ENCODE results near the gene GTF2F1. TPM values are rescaled to one million over a fixed set of nuclear protein-coding genes. Genes with fewer than 3 reads are reported as not detected.

GTF2F1 gene
- total RNA-seq, 1 donor from 2014 or later, result 59.6 TPM

Other genes with a start within 250 kb of the GTF2F1 start
- gene MLLT1, start 113.2 kb downstream of the GTF2F1 start, total RNA-seq, result 58.7 and 61.8 TPM in 2 replicates
- 0.11 TPM in 2 replicates for gene ACER1, start 59.6 kb downstream of the GTF2F1 start, total RNA-seq
- gene CLPP, start 31.6 kb downstream of the GTF2F1 start, total RNA-seq, result 175 and 183 TPM in 2 replicates
- gene ALKBH7, start 20.4 kb downstream of the GTF2F1 start, total RNA-seq, result 33.0 and 35.9 TPM in 2 replicates
- gene PSPN, start 17.2 kb downstream of the GTF2F1 start, total RNA-seq, result 1.6 and 1.9 TPM in 2 replicates
- gene KHSRP, start 31.6 kb upstream of the GTF2F1 start, total RNA-seq, result 405 and 413 TPM in 2 replicates
- 0.30 and 0.32 TPM in 2 replicates for gene SLC25A41, start 40.6 kb upstream of the GTF2F1 start, total RNA-seq
- 20.1 and 27.3 TPM in 2 replicates for gene SLC25A23, start 66.6 kb upstream of the GTF2F1 start, total RNA-seq
- gene CRB3, start 71.1 kb upstream of the GTF2F1 start, total RNA-seq, result 0.46 TPM in 1 of 2 replicates, not detected in the other
- 64.3 and 70.0 TPM in 2 replicates for gene DENND1C, start 88.6 kb upstream of the GTF2F1 start, total RNA-seq
- gene TUBB4A, start 109.1 kb upstream of the GTF2F1 start, total RNA-seq, result 7.9 and 11.3 TPM in 2 replicates
- 6.9 and 7.4 TPM in 2 replicates for gene TNFSF9, start 137.9 kb upstream of the GTF2F1 start, total RNA-seq
- gene CD70, start 198.0 kb upstream of the GTF2F1 start, total RNA-seq, result 85.5 and 88.7 TPM in 2 replicates

Measured in activated T-helper 2 cell treated with anti-CD3 and anti-CD28 coated beads, Interferon-gamma antibody, Interleukin-2, Interleukin-4, amounts not matched to agents 10 μg/mL and 5 μg/mL and 100 μg/mL, durations not matched to agents 14 hours and 24 hours and 36 hours (primary cell).